PFSK-1 (cell line): ENCODE data around the gene SEPTIN11.
A peak's percentile ranks its signal among the peaks of the same experiment; 100 is the strongest.

ENCODE experiments used
- FOXP2 ChIP-seq: optimal IDR thresholded peaks from 2 replicates; pipeline ENCODE3; 2011; ENCODE audit warnings: borderline replicate concordance, control low read depth, inconsistent platforms; ENCODE audit not compliant: insufficient read depth; ENCODE audit errors: extremely low read length, extremely low read depth
- POLR2AphosphoS5 ChIP-seq: IDR thresholded peaks from 2 replicates; pipeline ENCODE4 v1.6.1; 2012; ENCODE audit warnings: low read depth, mild to moderate bottlenecking, control low read depth, low read length, moderate library complexity
- REST ChIP-seq, 2 experiments: IDR thresholded peaks; 2 replicates each; pipeline versions ENCODE4 v1.6.1 to v1.8.0; 2011 to 2012; ENCODE audit warnings: low read depth in 2 of 2, low read length in 2 of 2, control low read depth in 1 of 2, inconsistent platforms in 1 of 2, mild to moderate bottlenecking in 1 of 2, moderate library complexity in 1 of 2; ENCODE audit not compliant: insufficient read depth in 1 of 2
- SIN3A ChIP-seq: IDR thresholded peaks from 2 replicates; pipeline ENCODE4 v1.6.1; 2012; ENCODE audit warnings: mild to moderate bottlenecking, low read length, moderate library complexity, borderline replicate concordance; ENCODE audit not compliant: insufficient read depth
- TAF1 ChIP-seq: IDR thresholded peaks from 2 replicates; pipeline ENCODE4 v1.6.1; 2012; ENCODE audit warnings: low read length, control low read depth, borderline replicate concordance; ENCODE audit not compliant: insufficient read depth

The SEPTIN11 gene

GRCh38 chr4:76984127-76984526, 34.6 kb downstream of the SEPTIN11 start:
- TF ChIP-seq SIN3A (no peak), FOXP2 (no peak), TAF1 (no peak), POLR2AphosphoS5 (no peak), REST (IDR thresholded peaks at IDR 0.05; ENCODE audit: insufficient read depth in 1 of 2, low read depth in 2 of 2, low read length in 2 of 2) (no peak)

GRCh38 chr4:76984788-76985211, 35.2 kb downstream of the SEPTIN11 start:
- peak; percentile 46; the same call in 1 of the 2 replicates for TF ChIP-seq POLR2AphosphoS5
- TF ChIP-seq REST (IDR thresholded peaks at IDR 0.05; ENCODE audit: insufficient read depth in 1 of 2, low read depth in 2 of 2, low read length in 2 of 2) = peak in 1 of 2 experiments; percentile 7; a peak in 1 of 4 replicates
- peak; percentile 93 for TF ChIP-seq SIN3A
- no peak for TF ChIP-seq TAF1
- TF ChIP-seq FOXP2 = no peak

- TF ChIP-seq TAF1 = no peak
- TF ChIP-seq POLR2AphosphoS5 = no peak
- no peak for TF ChIP-seq SIN3A
- TF ChIP-seq FOXP2 = no peak
- no peak for TF ChIP-seq REST (IDR thresholded peaks at IDR 0.05; ENCODE audit: insufficient read depth in 1 of 2, low read depth in 2 of 2, low read length in 2 of 2)
These were observed 37.6 kb downstream of the SEPTIN11 start for GRCh38 chr4:76987153-76987591.

- TF ChIP-seq REST (IDR thresholded peaks at IDR 0.05; ENCODE audit: insufficient read depth in 1 of 2, low read depth in 2 of 2, low read length in 2 of 2) (no peak), SIN3A (no peak), FOXP2 (no peak), POLR2AphosphoS5 (no peak), TAF1 (no peak)
These were observed 38.1 kb downstream of the SEPTIN11 start for GRCh38 chr4:76987685-76988084.
